Fibroblast of skin of back (primary cell): ENCODE results near the gene KLHL35.
"Not testable (repeated sequence)": the region's sequence is repeated elsewhere in the genome, so short reads cannot be mapped to it uniquely, and the experiment has no call there.

Experiments
- DNase-seq: peaks from one replicate; pipeline ENCODE4 v3.0.0-alpha.2; 2013

The KLHL35 gene

GRCh38 chr11:75388386-75389275 is 44.4 kb downstream of the KLHL35 start:
- peak; percentile 78 for DNase-seq

- DNase-seq: peak; percentile 31
Measured at GRCh38 chr11:75387736-75388294, 45.2 kb downstream of the KLHL35 start.

- DNase-seq: peak; percentile 66
Measured at GRCh38 chr11:75386942-75387630, 45.9 kb downstream of the KLHL35 start.

GRCh38 chr11:75384438-75385080 is 48.4 kb downstream of the KLHL35 start:
- peak; percentile 53 for DNase-seq

GRCh38 chr11:75383246-75383645 is 49.8 kb downstream of the KLHL35 start:
- DNase-seq: no peak

GRCh38 chr11:75380716-75381420 is 52.1 kb downstream of the KLHL35 start:
- no peak for DNase-seq

GRCh38 chr11:75380245-75380644 is 52.8 kb downstream of the KLHL35 start:
- DNase-seq: no peak

- not testable (repeated sequence) for DNase-seq
Measured at GRCh38 chr11:75378776-75379175, 54.2 kb downstream of the KLHL35 start.

GRCh38 chr11:75376175-75376574 is 56.8 kb downstream of the KLHL35 start:
- DNase-seq: no peak

GRCh38 chr11:75375626-75376025 is 57.4 kb downstream of the KLHL35 start:
- no peak for DNase-seq

GRCh38 chr11:75374646-75375045 is 58.4 kb downstream of the KLHL35 start:
- DNase-seq: no peak

GRCh38 chr11:75373201-75373600 is 59.8 kb downstream of the KLHL35 start:
- DNase-seq: no peak
